GM18511 (cell line): Measurements from ENCODE around the gene HEPACAM.

ENCODE experiments used
- ATAC-seq: cut with Tn5 transposase; IDR thresholded peaks from one replicate; pipeline ENCODE4 v1.9.1; 2021; ENCODE audit warnings: mild to moderate bottlenecking, moderate library complexity; ENCODE audit not compliant: unreplicated experiment

The HEPACAM gene

DNA sequence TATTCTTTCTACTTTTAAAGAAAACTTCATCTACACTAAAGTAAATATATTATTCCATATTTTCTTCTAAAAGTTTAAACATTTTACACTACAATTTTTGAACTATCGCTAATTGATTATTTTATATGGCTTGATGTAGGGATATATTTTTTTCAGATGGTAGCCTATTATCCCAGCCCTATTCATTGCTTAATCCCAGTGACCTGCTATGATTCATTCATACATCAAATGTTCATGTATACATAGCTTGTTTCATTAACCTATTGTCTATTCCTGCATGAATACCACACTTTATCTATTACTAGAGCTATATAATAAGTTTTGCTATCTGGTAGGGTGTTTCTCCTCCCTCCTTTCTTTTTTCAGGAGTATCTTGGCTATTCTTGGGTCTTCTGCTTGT lies 33.2 kb downstream of the HEPACAM start:
- ATAC-seq: no peak

DNA sequence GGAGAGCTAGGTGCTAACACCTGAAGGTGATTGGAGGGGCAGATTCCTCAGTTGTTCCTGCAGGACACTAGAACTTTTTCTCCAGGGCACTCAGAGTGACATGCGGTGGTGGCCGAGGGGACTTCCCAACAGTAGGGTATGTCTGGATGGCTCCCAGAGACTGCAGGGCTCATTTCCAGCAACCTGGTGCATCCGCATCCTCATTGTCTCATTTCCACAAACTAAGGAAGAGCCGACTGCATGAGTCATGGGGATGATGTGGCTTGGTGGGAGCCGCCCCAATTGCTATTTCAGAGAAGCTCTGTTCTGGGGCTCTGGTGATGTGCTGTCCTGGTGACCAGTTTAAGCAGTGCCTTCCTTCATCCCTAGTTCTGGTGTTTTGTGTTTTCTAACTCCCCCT lies 35.4 kb downstream of the HEPACAM start:
- no peak for ATAC-seq

DNA sequence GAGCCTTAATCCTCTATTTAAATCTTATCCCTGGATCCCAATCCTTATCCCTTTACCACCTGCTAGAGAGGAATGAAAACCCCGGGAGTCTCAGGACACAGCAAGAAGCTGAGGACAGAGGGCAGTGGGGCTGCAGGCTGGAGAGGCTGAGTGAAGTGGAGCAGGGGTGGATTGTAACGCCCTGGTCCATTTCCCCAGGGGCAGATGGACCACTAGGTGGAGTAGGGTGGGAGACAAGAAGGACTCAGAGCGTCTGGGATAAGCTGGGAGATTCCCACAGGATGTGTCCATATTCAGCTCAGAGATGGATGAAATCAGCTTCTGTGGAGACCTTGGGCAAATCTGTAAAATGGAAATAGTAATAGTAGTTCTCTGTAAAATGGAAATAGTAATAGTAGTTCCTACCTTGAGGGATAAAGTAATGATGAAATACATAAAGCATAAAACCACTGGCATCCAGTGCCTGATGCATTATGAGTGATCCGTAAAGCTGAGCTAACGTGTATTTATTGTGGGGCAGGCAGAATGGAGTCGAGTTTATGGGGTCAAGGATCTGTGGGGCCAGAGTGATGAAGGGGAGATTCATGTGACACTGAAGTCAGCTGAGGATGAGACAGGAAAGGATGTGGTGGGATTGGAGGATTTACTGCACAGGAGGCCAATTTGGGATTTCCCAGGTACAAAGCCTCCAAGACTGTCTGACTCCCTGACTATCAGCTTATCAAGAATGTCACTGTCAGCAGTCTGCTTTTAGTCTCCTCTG lies 36.3 kb downstream of the HEPACAM start:
- no peak for ATAC-seq

DNA sequence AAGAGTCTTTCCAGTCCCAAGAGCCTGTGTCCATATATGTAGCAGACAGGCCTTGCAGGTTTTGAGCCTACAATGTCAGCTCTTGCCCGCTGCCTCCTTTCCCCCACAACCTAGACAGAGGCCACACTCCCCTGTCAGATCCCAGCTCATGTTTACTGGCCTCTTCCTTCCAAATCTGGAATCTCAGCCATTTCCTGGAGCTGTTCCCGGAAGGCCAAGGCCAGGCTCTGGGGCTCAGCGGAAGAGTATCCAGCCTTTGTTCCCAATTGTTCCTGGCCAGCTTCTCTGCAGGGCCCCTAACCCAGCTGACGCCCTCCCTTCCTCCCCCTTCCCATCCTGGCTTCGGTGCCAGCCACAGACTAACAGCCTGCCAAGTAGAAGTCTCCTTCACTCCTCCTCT lies 37.1 kb downstream of the HEPACAM start:
- no peak for ATAC-seq

DNA sequence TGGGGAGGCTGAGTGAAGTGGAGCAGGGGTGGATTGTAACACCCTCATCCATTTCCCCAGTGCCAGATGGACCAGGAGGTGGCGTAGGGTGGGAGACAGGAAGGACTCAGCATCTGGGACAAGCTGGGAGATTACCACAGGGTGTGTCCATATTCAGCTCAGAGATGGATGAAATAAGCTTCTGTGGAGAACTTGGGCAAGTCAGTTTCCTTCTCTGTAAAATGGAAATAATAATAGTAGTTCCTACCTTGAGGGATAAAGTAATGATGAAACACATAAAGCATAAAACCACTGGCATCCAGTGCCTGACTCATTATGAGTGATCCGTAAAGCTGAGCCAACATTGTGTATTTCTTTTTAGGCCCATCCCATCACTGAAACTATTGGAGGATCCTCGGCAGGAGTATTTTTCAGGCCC lies 37.6 kb downstream of the HEPACAM start:
- no peak for ATAC-seq

DNA sequence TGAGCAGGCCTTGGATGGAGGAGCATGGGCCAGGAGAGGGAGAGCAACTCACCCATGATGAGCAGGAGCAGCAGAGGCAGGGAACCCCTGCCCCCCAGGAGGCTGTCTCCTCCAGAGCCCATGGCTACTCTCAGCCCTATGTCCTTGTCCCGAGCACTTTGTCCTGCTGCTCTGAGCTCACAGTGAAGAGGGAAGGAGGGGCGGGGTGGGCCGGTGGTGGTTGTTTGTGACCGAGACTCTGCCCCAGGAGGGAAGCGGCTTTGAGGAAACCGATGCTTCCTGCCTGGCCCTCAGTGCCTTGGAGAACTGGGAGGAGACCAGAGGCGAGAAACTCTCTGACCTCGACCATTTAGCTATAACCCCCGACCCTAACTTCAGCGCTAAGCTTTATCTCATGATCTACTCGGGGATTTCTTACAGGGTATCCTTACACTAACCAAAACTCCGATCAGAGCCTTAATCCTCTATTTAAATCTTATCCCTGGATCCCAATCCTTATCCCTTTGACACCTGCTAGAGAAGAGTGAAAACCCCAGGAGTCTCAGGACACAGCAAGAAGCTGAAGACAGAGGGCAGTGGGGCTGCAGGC lies 38.1 kb downstream of the HEPACAM start, which contains the start of gene ROBO4:
Gene ROBO4 (minus strand): TSS at position 192 of the 589 bp plus-strand sequence. CDS start 70 bp downstream, at position 122.
- no peak for ATAC-seq

DNA sequence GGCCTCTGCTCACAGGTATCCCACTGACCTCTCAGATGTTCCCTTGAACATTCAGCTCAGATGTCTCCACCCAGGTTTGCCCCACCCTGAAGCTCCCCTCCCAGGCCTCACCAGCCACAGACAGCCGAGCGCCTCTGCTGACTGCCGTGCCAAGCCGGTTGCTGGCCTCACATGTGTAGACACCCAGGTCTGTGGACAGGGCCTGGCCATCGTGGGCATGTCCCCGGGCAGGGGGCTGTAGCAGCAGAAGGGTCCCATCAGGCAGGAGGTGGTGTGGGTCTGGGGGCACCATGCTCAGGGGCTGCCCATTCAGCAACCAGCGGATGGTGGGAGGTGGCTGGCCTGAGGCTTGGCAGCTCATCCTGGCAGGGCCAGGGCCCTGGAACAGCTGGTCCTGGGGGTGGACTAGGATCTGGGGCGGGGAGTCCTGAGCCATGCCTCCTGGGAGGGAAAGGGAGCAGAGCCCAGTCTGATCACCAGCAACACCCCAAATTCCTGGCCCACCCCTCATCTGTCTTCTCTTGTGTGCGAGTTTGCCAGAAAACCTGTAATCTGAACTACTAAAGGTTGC lies 38.9 kb downstream of the HEPACAM start:
- ATAC-seq: no peak

DNA sequence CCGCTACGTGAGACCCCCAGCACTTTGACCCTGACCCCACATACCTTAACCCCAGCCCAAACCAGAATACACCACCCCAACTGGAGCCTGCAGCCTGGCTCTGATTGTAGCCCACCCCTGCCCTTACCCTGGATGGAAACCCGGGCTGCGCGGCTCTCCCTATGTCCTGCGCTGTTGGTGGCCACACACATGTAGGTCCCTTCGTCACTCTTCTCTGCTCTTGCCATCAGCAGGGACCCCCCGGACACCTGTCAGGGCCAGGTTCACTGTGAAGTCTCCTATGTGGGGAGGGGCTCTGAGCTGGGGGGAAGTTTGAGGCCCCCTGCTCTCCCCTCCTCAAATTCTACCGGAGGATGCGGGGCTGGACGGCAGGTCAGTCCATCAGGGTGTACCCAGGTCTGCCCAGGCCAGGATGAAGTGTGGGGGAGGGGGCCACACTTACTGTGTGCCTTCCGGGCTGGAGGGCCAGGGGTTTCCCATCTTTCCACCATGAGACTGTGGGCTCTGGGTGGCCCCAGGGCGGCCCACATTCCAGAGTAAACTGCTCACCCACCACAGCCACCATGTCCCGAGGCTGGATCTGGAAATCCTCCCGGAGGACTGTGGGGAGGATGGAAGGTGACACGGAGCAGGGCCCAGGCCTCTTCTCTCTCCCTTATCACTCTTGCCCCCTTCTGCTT lies 39.6 kb downstream of the HEPACAM start:
- no peak for ATAC-seq

DNA sequence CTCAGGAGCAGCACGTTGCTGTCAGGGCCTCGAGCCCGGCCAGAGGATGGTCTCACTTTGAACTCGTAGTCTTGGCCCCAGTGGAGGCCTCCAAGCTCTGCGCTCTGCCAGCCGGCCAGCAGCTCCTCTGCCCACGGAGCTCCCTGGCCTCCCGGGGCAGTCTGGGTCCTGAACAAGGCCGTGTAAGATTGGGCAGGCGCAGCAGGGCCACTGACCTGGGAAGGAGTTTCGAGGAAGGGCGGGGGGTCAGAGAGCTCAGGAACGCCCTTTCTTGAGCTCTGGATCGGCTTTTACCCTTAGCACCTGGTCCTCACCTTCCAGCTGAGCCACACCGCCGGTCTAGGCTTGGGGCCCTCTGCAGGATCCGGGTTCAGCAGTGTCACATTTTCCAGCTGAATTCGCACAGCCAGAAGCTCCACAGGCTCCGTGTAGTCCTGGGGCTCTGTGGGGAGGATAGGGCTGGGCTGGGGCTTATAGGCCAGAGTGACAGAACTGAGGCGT lies 40.3 kb downstream of the HEPACAM start:
- no peak for ATAC-seq

DNA sequence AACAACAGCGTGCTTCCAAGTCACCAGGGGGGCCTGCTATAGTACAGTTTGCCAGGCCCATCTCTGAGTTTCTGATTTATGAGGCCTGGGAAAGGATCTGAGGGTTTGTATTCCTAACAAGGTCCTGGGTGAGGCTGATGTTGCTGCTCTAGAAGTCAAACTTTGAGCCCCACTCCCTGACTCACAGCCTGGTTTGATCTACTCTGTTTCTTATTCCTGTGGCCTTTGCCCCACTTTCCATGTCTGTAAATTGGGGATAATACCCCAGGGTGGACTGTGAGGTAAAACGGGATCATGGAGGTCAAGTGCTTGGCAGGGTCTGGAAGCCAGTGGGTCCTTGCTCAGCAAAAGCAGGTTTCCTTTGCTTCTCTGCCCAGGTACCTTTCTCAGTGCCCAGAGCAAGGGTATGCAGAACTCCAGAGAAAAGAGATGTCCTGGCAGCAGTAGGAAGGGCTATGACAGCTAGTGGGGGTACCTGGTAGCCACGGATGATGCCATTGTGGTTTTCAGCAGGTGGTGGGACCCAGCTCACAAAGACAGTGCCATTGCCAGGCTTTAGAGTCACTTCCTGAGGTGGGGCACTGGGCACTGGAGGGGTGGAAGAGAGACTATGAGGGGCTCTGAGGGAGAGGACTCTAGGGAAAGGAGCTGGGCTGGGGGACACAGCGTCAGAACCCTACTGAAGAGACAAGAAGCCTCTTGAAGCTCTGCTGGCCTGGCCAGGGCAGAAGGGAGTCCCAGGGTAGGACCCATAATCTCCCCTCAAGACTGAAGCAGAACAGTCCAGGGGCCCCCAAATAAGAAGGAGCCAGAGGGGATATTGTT lies 41.0 kb downstream of the HEPACAM start:
- ATAC-seq: no peak

DNA sequence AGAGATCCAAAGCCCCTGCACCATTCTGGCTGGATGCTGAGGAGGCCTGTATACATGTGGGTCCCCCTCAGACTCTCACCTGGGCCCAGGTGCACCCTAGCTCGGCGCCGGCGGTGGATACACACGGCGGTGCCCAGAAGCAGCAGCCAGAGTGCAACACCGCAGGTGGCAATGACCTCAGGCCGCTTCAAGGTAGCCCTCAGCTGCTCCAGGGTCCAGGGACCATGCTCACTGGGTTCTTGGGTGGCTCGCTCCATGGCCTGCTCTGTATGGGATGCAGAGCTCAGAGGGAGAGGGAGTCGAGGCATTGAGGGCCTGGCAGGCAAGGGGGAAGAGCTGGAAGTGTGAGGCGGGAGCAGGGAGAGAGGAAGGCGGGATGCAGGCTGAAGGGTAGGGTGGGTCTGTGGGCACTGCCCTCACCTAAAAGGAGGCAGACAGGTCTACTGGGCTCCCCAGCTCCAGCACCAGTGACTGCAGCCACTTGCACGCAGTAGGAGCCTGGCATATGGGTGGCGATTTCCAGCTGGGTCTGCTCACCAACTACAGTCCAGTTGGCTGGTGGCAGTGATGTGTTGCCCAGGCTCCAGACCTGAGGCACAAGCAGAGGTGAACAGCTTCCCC lies 42.0 kb downstream of the HEPACAM start:
- ATAC-seq: no peak

DNA sequence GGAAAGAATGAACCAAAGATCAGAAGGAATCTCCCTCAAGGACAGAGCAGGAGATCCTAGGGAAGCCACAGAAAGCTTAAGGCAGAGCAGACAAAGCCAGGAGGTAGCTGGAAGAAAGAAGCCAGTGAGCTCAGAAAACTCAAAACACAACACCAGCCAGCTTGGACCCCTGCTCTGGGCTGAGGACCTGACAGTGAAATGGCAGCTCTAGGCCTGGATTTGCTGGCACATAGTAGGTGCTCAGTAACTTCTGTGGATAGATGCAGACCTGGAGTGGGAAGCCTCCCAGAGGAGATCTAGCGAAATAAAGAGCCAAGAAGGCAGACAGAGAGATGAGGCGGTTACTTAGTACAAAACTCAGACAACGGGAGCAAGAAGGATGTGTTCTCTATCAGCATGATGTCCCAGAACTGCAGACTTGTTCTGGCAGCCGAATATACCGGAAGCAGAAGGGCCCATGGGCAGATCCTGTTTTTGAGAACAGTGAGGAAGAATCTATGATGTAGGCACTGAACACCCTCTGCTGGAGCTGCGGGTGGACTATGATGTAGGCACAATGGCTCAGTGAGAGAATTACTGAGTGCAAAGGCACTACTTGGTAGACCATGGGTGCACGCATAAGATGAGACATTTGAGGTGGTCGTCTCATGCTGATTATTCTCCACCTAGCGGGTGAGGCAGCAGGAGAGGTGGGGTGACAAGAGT lies 42.9 kb downstream of the HEPACAM start:
- no peak for ATAC-seq

DNA sequence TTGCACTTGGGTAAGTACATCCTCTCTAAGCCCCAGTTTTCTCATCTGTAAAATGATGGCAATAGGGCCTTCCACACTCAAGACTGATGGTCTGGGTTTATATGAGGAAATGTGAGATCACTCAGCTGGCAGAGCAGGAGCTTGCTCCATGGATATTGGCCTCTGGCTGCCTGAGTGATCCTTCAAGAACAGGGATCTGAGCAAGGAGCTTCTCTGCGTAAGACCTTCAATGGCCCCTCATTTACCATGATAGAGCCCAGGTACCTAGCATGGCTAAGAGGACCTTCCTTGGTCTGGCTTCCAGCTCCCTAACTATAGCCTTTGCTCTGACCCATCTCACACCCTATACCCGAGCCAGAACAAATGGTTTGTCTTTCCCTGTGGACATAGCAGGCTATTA lies 43.7 kb downstream of the HEPACAM start:
- ATAC-seq: no peak

DNA sequence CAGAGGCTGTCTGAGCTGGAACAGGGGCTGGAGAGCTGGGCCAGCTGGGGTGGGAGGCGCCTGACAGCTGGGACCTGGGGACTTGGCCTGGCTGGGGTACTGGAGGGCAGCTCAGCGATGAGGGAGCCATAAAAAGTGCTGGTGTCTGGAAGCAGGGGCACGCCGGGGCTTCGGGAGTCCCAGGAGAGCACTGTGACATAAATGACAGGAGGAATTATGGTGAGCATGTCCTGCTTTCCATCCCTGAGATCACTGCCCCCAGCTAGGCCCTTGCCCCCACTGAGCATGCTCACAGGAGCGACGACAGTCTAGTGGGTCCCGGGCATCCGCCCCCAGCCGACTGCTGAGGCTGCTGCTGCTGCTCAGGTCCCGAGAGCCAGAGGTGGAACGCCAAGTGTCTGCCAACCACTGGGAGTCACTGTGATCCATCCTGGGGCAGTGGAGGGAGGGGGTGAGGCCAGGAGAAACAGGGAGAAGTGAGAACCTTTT lies 44.4 kb downstream of the HEPACAM start:
- ATAC-seq: no peak

DNA sequence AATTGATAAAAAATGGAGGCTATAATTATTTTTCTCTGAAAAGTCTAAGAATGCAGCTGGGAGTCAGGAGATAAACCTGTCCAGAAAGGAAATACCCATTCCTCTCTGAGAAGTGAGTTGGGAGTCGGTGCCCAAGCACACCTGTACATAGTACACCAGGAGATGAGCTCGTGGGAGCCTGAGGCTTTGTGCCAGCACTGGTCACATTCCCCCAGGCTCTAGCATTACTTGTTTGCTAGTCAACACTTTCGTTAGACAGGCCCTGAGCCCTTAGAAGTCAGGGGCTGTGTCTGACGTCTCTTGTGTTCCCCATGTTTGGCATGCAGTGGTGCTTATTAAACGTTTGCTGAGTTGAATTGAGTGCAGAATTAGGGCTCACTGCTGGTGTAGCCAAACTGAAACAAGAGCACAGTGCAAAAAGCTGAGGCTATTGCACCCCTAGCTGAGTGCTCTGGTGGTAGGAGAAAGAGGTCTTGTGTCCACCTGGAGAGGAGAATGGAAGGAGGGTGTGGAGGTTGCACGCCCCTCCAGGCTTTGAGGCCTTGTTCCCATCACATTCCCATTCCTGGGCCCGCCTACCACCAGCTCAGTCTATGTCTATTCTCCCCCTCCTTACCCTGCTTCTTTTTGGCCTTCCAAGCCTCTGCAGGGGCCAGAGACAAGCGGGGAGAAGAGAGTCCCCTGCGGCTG lies 45.0 kb downstream of the HEPACAM start:
- ATAC-seq: no peak

DNA sequence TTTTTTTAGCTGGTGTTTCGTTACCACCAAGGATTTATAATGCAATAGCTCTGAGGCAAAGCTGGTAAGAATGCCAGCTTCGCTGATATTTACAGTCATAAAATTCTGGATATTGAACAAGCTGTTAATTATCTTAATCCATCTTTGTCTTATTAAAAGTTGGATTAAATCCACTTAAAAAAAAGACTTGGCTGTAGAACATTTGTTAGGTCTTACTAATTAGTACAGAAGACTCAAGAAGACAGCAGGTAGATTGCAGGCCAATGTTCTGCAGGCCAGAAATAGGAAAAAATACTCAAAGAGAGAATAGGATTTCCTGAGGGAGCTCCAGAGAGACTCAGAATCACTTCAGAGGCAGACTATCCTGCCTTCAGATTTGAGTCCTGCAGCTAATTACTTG lies 45.7 kb downstream of the HEPACAM start:
- ATAC-seq: no peak

DNA sequence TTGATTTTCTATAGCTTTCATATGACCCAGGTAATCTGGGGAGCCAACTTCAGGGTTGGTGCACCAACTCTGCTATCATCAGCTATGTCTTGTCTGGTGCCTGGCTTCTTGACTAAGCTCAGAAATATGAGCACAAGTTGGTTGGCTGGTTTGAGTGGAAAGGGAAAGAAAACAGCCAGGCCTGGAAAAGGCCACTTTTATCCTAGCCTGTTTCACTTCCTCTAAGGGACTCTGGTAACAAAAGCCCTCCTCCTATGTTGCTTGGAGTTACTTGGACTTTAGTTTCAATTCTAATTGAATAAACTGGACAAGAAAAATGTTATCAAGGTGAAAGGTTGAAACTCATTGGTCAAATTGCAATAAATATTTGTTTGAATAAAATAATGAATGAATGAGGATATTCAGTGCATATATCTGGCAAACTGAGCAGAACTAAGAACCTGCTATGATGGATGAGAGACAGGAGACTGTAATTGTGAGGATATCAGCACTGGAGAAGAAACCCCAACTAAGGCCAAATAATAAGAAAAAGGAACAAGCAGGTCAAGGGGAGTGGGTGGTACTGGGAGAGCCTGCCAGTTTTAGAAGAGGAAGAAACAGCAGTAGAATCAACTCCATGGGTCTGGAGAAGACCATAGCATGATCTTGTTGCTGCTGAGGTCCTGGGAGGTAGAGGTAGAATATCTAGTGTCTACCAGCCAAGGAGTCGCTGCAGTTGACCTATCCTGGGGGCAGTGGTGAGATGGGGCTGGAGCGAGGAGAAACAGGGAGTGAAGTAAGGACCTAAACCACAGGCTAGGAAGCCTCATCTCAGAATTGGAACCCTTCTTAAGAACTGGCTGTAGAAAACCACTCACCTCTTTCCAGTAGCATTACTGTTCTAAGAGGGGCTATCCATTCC lies 46.4 kb downstream of the HEPACAM start:
- ATAC-seq: no peak

DNA sequence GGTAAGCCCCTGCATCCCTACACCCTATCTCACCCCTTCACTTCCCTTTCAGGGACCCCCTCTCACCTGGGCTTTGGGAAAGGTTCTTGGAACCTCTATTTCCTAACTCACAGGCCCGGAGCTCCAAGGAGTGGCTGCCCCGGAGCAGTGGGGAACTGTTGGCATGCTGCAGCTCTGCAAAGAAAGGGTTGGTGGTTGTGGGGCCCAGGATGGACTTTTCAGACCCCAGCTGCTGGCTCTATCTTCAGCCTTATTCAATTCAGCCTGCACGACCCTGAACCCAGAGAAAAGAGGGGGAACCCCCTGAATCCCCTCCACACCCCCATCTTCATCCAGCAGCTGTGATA lies 48.2 kb downstream of the HEPACAM start:
- ATAC-seq: no peak
